HG02588 (cell line): ENCODE results near the gene NXNL2.

Experiments used
- ATAC-seq: cut with Tn5 transposase; IDR thresholded peaks from one replicate; pipeline ENCODE4 v1.9.1; 2021; ENCODE audit warnings: mild to moderate bottlenecking, moderate library complexity; ENCODE audit not compliant: unreplicated experiment

Gene NXNL2

DNA sequence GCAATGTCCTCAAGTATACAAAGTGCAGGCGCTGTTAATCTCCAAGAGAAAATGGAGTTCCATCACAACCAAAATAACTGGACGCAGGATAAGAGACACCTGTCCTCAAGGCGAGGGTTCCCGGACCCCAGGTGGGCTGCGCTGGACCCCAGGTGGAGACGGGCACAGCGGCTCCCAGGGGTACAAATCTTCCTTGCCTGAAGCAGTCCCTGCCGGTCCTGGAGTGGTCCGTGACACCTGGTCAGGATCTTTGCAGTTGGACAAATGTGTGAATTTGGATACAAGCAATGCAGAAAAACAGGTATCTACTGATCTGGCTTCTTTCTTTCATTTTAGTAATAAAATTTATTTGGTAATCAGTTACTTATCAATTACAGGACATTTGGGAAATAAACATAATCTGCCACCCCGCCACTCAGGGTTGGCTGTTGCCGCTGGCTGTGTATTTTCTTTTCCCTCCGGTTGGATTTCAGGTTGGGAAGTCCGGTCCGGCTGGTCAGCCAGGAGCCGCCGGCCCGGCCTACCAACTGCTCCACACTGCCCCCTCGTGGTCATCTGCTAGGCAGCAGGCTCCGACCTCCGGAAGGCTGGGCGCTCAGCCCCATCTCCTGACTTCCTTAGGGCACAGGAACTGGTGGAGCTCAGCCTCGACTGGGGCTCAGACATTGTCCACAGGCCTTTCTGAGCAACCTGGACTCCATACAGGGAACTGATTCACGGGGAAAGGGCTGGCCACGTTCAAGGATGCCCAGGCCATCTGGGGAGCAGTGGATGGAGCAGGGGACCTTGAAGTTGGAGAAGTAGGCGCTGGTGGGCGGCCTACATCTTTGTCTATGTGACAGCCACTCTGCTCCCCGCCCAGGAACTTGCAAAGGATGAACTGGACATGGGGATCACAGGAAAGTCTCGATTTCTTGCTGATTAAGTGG, 43.4 kb downstream of the NXNL2 start:
- ATAC-seq, result peak; percentile 65

DNA sequence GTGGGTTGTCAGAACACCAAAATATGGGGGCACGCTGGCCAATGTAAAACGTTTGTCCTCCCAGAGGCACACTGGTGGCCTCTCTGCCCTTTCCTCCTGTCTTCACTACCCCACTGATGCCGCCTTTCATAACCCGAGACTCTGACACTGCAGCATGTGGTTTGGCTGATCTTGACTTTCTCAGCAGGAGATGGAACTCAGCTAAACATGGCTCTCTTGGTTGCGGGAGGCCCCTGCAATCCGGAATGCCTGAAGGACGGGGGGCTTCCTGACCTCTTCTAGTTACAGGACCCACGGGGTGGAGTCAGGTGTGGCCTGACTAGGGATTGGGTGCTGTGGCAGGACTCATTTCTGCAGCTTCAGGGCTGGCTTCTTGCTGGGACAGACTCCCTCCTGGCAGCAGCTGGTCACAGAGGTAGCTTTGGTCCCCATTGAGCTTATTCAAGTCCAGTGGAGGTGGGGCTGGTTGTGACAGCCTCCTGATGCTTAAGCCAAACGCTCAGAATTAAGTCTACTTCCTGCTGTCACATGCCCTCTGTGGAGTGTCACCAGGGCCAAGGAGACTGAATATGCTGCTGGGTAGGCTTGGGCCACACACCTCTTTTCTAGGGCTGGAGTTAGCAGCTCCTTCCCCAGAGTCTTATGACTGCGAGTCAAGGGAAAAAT, 44.2 kb downstream of the NXNL2 start:
- no peak for ATAC-seq

DNA sequence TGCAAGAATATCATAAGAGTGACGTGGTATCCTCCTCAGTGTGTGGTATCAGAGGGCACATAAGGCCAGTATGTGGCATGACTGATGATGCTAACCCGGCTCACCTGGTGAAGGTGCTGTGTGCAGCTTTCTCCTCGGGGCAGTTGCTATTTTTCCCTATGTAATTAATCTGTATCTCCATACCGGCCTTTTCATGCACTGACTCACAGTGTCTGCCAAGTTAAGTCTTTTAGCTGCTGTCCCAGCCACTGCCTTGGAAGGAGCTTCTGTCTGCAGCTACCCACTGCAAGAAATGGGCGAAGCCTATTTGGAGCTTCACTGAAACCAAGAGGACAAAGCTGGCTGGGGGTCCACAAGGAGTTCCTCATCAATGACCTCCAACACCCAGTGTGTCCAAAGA, 46.0 kb downstream of the NXNL2 start:
- no peak for ATAC-seq

DNA sequence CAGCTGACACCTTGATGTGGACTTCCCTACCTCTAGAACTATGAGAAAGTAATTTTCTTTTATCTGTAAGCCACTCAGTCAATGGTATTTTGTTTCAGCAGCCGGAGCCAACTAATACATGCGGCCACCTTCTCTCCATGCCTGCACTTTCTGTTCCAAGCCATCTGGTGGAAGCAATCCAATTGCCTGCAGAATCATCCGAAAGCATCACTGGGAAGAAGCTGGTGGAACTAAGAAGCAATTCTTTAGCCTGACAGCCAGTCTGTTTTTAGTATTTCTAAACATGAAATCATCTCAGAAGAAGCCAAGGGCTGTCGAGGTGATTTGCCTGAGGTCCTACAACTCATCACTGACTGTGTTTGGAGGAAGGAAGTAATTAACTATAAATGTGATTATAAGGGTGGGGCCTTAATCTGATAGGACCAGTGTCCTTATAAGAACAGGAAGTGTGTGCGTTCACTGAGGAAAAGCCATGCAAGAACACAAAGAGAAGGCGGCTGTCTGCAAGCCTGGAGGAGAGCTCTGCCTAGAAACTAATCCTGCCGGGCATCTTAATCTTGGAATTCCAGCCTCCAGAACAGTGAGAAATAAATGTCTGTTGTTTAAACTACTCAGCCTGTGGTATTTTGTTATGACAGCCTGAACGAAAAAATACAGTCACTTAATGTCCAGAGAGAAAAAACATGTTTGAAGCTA, 49.1 kb downstream of the NXNL2 start:
- no peak for ATAC-seq

DNA sequence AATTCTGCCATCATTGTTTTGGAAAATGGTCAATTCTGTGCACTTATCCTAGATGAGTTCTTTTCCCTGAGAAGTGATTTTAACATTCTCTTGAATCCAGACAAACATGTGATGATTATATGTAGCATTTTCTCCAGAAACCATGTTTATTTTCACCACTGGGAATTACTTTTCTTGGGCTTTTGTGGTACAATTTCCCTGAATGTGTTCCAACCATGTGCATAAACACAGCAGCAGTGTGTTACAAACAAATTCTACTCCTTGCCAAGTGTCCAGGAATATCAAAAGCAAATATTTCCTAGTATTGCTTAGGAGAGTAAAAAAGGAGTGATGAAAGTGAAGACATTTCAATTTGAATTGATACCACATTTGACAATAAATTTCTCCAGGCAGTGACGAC, 50.4 kb downstream of the NXNL2 start:
- no peak for ATAC-seq

DNA sequence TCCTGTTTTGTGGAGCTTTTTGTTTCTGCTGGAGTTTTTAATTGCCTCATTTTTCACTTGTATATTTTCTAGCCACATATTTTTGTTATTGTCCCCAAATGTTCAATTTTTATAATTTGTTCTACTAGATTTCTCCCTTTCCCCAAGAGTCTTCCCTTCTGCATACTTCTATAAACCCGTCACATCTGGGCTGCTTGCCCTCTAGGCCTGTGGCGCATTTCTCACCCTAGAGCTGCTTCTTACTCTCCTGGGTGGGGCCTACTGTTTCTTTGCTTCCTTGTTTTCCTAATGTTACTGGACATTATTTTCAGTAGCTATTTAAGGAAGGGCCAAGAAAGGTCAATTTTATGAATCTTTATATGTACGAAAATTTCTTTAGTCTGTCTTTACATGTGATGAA, 51.5 kb downstream of the NXNL2 start:
- ATAC-seq, result no peak

DNA sequence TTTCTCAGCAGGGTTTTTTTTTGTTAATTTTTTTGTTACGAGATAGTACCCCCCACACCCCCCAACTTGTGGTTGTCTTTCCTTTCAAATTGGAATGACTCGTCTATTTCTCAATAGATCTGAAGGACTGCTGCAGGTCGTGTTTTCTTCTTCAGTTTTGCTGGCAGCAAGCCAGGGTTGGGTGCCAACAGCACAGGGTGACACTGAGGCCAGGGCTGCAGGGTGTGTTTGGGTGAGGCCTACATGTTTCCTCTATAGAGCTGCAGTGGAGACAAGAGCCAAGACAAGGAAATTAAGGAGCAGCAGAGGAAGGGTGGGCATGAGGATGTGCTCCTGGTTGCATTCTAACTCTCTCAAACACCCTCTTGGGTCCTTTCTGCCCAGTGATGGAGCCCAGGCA, 52.2 kb downstream of the NXNL2 start:
- ATAC-seq, result no peak

DNA sequence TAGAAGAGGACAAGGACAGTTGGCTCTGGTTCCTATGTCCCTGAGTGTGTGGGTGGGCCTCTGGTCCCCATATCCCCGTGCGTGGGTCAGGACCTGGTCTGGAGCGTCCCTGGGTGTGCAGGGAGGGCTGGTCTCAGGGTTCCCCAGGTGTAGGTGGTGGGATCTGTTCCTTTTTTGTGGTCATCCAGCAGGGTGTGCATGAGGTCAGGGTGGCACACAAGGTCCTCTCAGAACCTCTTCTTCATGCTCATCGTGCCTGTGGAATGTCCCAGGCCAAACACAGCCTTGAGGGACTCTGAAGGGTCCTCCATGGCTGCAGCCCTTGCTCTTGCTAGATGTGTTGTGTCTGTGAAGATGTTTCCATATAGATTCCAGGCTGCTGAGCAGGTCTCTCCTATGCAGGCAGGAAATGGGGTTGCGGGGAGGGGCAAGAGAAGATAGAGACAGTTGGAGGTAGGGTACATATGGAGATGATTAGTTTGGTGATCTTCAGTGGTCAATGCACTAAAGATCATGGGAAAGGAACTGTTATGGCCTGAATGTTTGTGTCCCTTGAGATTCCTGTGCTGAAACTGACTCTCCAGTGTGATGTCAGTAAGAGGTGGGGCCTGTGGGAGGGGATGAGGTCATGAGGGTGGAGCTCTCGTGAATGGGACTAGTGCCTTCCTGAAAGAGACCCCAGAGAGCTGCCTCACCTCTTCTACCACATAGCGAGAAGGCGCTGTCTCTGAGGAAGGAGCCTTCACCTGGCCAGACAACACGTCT, 53.1 kb downstream of the NXNL2 start:
- ATAC-seq, result no peak

DNA sequence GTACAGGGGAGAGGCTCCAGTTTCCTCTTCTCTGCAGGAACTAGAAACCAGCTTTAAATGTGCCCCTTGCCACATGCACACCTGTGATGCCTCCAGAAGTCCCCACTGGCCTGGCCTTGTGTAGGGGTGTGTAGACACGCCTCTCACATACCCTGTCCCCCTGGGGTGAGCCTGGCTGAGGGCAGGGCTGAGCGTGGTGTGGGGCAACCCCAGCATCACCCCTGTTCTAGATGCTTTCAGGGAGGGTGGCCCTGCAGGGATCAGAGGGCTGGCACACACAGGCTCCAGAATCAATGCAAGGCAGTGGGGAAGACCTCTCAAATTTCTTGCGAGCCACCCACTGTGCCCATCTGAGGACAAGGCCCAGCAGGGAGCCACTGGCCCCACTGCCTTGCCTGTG, 54.7 kb downstream of the NXNL2 start:
- no peak for ATAC-seq

DNA sequence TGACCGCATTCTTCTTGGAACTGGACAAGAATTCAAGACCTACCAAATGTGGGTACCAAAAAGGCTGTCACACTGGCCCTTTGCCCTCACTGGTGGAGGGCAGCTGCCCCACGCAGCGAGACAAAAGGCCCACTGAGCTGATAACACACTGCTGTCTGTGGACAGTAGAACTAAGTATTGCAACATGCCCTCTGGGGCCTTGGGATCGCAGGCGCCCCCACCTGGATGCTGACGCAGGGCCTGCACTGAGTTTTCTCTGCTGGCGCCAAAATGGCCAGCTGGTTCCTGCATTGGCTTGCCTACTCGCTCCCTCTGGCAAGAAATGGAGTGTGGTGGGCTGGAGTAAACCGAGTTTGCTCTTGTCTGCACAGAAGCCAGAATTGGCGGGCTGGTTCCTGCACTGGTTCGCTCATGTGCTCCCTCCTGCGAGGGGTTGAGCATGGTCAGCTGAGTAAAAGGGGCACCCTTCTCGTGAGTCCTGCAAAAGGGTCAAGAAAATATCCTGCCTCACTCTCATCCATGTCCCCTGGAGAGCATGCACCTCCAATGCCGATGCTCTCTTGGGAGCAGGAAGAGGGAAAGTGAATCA, 55.7 kb downstream of the NXNL2 start:
- ATAC-seq, result no peak

DNA sequence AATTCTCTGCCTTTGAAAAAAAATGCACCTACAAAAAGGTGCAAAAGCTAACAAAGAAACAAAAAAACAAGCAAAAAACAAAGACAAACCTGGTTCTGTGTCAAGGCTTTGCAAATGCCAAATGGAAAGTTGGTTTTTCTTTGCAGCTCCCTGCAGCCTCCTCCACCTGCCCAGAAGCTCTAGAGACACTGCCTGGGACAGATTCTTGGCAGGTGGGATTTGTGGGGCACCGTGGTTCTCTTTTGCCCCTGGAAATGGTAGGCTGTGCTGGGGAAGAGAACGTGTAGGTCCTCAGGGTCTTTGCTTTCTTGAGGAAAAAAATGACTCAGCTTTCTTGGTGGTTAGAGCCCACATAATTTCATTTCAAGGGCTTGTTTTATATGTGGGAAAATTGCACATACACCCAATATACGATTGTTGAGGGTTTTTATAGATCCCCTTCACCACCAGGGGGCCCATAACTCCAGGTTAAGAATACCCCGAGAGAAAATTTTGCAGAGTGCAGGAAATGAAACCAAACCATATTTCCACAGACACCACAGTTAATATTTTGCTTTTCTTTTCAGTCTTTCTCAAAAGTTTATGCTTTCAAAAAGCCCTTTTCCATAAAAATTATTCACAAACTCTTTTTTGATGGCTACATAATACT, 58.7 kb downstream of the NXNL2 start:
- ATAC-seq, result peak; percentile 79
